Ovary (tissue), 9 donors: ENCODE data around the gene CREBRF. TPM values are rescaled to one million over a fixed set of nuclear protein-coding genes. Genes with fewer than 3 reads are reported as not detected.

Experiments
- DNase-seq, 5 donors: peaks; one replicate each; pipeline ENCODE4 v3.0.0-alpha.2; 2019 to 2020
- H3K27ac ChIP-seq, 2 donors: fragments of 200-600 bp; one replicate each; pipeline versions ENCODE4 v1.5.1 to v1.8.0; 2019 to 2022
- H3K27me3 ChIP-seq: fragments of 200-600 bp; one replicate; pipeline ENCODE4 v1.8.0; 2022
- H3K36me3 ChIP-seq: fragments of 200-600 bp; sonication (generic); one replicate; pipeline ENCODE4 v1.5.1; 2019
- H3K4me1 ChIP-seq: one replicate; pipeline ENCODE4 v1.8.1; 2013; ENCODE audit warnings: mild to moderate bottlenecking, moderate library complexity; ENCODE audit not compliant: insufficient read depth
- H3K4me3 ChIP-seq: fragments of 200-600 bp; sonication (generic); one replicate; pipeline ENCODE4 v1.5.1; 2017
- H3K9me3 ChIP-seq, 2 donors: fragments of 200-600 bp in 1 of 2; sonication (generic) in 1 of 2; one replicate each; pipeline versions ENCODE4 v1.5.1 to v1.8.1; 2013 to 2019; ENCODE audit warnings: mild to moderate bottlenecking in 1 of 2, moderate library complexity in 1 of 2
- CTCF ChIP-seq, 3 donors: fragments of 450-650 bp in 2 of 3; fragments of 200-600 bp in 1 of 3; IDR thresholded peaks; one replicate each; pipeline versions ENCODE4 v1.5.1 to v1.8.0; 2016 to 2022; ENCODE audit warnings: antibody characterized with exemption in 3 of 3, mild to moderate bottlenecking in 1 of 3
- EP300 ChIP-seq: sonication (generic); formaldehyde crosslinking; IDR thresholded peaks from one replicate; pipeline ENCODE4 v1.6.1; 2017; ENCODE audit warnings: antibody characterized with exemption
- POLR2A ChIP-seq: fragments of 450-650 bp; IDR thresholded peaks from one replicate; pipeline ENCODE4 v1.6.1; 2017; ENCODE audit warnings: antibody characterized with exemption, mild to moderate bottlenecking, moderate library complexity
- WGBS, 3 donors: extraction: QIAGEN DNeasy Blood & Tissue Kit in 1 of 3; methylation state at CpG; one replicate each; pipeline versions ENCODE4 v1.1.5 to v1.1.7; 2013 to 2017; 5-methylcytosine and 5-hydroxymethylcytosine counted together
- intact Hi-C, 4 donors: fragments of 100-400 bp; cut with DNase I; formaldehyde crosslinking; loops; one replicate each; pipeline versions ENCODE4 v1.11.0 to v1.15.1; 2022 to 2023
- polyA plus RNA-seq, 2 donors: library from polyadenylated mRNA; stranded (reverse); fragments of 200-250 nt in 1 of 2; fragments of 350-450 nt in 1 of 2; fragmentation: Illumina TruSeq in 1 of 2; extraction: RNeasy Lipid Tissue Mini Kit (QIAGEN cat#74804) in 1 of 2; gene quantifications; one replicate each; pipeline ENCODE4 v1.2.3, GENCODE V29; 2013 to 2014
- total RNA-seq, 7 donors: library from RNA; depleted of rRNA in 2 of 7; stranded (reverse); fragments of >200 nt in 2 of 7; fragmentation: NEBNext Ultra II Directional in 3 of 7; extraction: Animal tissue kit (Norgen Biotek cat#: 25700) in 3 of 7; gene quantifications; one replicate each; pipeline versions ENCODE4 v1.1.0 to v1.2.4, GENCODE V29; 2016 to 2023
- donor health status: DM: no; HTN: no; CAD: no; lungs with moderate emphysema.
- donor health status: DM: no; HTN: no; CAD: no.
- donor health status: Bipolar disorder and iron deficiency.
- donor health status: DM: yes; HTN: yes; CAD: no.
- donor health status: DM: no; HTN: no; CAD: no.
- donor health status: DM: yes; HTN: yes; CAD: no.

The CREBRF gene
- total and polyA plus RNA-seq, 9 donors = 12.3 to 45.9 (median 31.3) TPM

DNA sequence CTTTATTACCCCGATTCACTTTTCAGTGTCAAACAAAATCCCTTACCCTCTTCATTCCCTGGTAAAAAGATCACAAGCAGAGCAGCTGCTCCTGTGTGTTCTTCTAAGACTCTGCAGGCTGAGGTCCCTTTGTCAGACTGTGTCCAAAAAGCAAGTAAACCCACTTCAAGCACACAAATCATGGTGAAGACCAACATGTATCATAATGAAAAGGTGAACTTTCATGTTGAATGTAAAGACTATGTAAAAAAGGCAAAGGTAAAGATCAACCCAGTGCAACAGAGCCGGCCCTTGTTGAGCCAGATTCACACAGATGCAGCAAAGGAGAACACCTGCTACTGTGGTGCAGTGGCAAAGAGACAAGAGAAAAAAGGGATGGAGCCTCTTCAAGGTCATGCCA is 34.5 kb downstream of the CREBRF start:
- Histone ChIP-seq H3K27me3 (no peaks in the 10 kb centered on the region), H3K27ac (no peak overlapping the region), H3K36me3 (no peaks in the 10 kb centered on the region), H3K4me3 (no peak overlapping the region), H3K4me1 (peaks cover 2% of the 10 kb centered on the region), H3K9me3 (no peaks in the 10 kb centered on the region)
- intact Hi-C loops = no loop called here
- 78 to 92% (median 83%) methylated on average over 2 of the region's 2 CpGs for WGBS, 3 donors
- no peak for DNase-seq
- TF ChIP-seq CTCF (IDR thresholded peaks at IDR 0.05) (no peak), EP300 (no peak), POLR2A (no peak)

GRCh38 chr5:173091981-173092380 is 35.8 kb downstream of the CREBRF start:
- H3K4me1 ChIP-seq = peaks cover 3% of the 10 kb centered on the region
- no peaks in the 10 kb centered on the region for H3K27me3 ChIP-seq
- WGBS, 3 donors = 81 to 89% (median 86%) methylated on average over 5 of the region's 5 CpGs
- no peak overlapping the region for H3K27ac ChIP-seq
- H3K36me3 ChIP-seq = no peaks in the 10 kb centered on the region
- no peak for DNase-seq
- H3K4me3 ChIP-seq = no peak overlapping the region
- intact Hi-C loops = no loop called here
- H3K9me3 ChIP-seq = no peaks in the 10 kb centered on the region
- TF ChIP-seq EP300 (no peak), CTCF (IDR thresholded peaks at IDR 0.05) (no peak), POLR2A (no peak)

GRCh38 chr5:173093606-173094005 is 37.5 kb downstream of the CREBRF start:
- WGBS, 3 donors = 90 to 94% (median 93%) methylated on average over 4 of the region's 4 CpGs
- DNase-seq = no peak
- H3K4me1 ChIP-seq = peaks cover 6% of the 10 kb centered on the region
- H3K4me3 ChIP-seq = no peak overlapping the region
- H3K9me3 ChIP-seq = no peaks in the 10 kb centered on the region
- H3K36me3 ChIP-seq = no peaks in the 10 kb centered on the region
- TF ChIP-seq CTCF (IDR thresholded peaks at IDR 0.05) = no peak
- TF ChIP-seq POLR2A = no peak
- no peak for TF ChIP-seq EP300
- intact Hi-C loops = no loop called here
- no peaks in the 10 kb centered on the region for H3K27me3 ChIP-seq
- no peak overlapping the region for H3K27ac ChIP-seq

DNA sequence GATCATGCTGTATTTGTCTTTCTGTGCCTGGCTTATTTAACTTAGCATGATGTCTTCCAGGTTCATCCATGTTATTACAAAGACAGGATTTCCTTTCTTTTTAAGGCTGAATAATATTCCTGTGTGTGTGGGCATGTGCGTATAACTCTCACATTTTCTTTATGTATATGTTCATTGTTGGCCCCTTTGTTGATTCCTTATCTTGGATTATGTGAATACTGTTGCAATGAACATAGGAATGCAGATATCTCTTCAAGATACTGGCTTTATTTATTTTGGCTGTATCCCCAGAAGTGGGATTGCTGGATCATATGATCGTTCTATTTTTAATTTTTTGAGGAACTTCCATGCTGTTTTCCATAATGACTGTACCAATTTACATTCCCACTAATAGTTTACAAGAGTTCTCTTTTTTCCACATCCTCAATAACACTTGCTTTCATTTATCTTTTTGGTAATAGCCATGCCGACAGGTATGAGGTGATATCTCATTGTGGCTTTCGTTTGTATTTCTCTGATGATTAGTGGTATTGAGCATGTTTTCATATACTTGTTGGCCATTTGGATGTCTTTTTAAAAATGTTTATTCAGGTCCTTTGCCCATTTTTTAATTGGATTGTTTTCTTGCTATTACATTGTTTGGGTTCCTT is 38.0 kb downstream of the CREBRF start:
- 49 to 56% (median 51%) methylated on average over 4 of the region's 4 CpGs for whole genome bisulfite sequencing, 3 donors
- TF ChIP-seq POLR2A (no peak), CTCF (IDR thresholded peaks at IDR 0.05) (no peak), EP300 (no peak)
- H3K36me3 ChIP-seq = no peaks in the 10 kb centered on the region
- peaks cover 6% of the 10 kb centered on the region for H3K4me1 ChIP-seq
- H3K4me3 ChIP-seq = no peak overlapping the region
- H3K27ac ChIP-seq = no peak overlapping the region
- no peaks in the 10 kb centered on the region for H3K27me3 ChIP-seq
- H3K9me3 ChIP-seq = no peaks in the 10 kb centered on the region
- DNase-seq = no peak
- intact Hi-C loops = no loop called here
